HG03135 (cell line): ENCODE results near the gene HCFC1R1.

Experiments used
- ATAC-seq: cut with Tn5 transposase; IDR thresholded peaks from one replicate; pipeline ENCODE4 v1.9.1; 2021; ENCODE audit warnings: mild to moderate bottlenecking, moderate library complexity; ENCODE audit not compliant: unreplicated experiment

The HCFC1R1 gene

GRCh38 chr16:2979669-2980226 lies 44.0 kb downstream of the HCFC1R1 start:
- ATAC-seq: peak; percentile 11

- no peak for ATAC-seq
These were observed 46.3 kb downstream of the HCFC1R1 start for GRCh38 chr16:2977440-2977839.

GRCh38 chr16:2976673-2977072 lies 47.1 kb downstream of the HCFC1R1 start:
- ATAC-seq: no peak

GRCh38 chr16:2976201-2976600 lies 47.5 kb downstream of the HCFC1R1 start:
- no peak for ATAC-seq

GRCh38 chr16:2975161-2975795 lies 48.5 kb downstream of the HCFC1R1 start:
- ATAC-seq: no peak

- no peak for ATAC-seq
These were observed 49.3 kb downstream of the HCFC1R1 start for GRCh38 chr16:2974319-2975056.

GRCh38 chr16:2973605-2974318 lies 50.0 kb downstream of the HCFC1R1 start:
- ATAC-seq: no peak

- no peak for ATAC-seq
These were observed 50.6 kb downstream of the HCFC1R1 start for GRCh38 chr16:2973093-2973492.
